CD4-positive, CD25-positive, alpha-beta regulatory T cell (primary cell): Measurements from ENCODE around the gene DIAPH3. TPM values are rescaled to one million over a fixed set of nuclear protein-coding genes. Genes with fewer than 3 reads are reported as not detected.
A peak's percentile ranks its signal among the peaks of the same experiment; 100 is the strongest.

ENCODE experiments used
- ATAC-seq, 2 donors: fragments of 150-1000 bp; cut with Tn5 transposase; one replicate each; pipeline ENCODE4 v1.10.0; 2021; ENCODE audit warnings: low read depth in 2 of 2, moderate number of reproducible peaks in 2 of 2, moderate library complexity in 1 of 2
- DNase-seq, 3 donors: peaks; one replicate each; pipeline versions ENCODE4 v3.0.0 to v3.0.0-alpha.2; 2012 to 2022; ENCODE audit warnings: mixed read lengths in 1 of 3
- H3K27ac ChIP-seq: one replicate; pipeline ENCODE4 v1.7.0; 2013; ENCODE audit warnings: mild to moderate bottlenecking, low read length; ENCODE audit not compliant: insufficient read depth, poor library complexity, severe bottlenecking
- H3K27me3 ChIP-seq: one replicate; pipeline ENCODE4 v1.7.0; 2013; ENCODE audit warnings: low read length; ENCODE audit not compliant: control insufficient read depth, insufficient read depth
- H3K36me3 ChIP-seq: one replicate; pipeline ENCODE4 v1.7.0; 2013; ENCODE audit warnings: mild to moderate bottlenecking, low read length, moderate library complexity; ENCODE audit not compliant: control insufficient read depth, insufficient read depth
- H3K4me1 ChIP-seq: 2 replicates; pipeline ENCODE4 v1.7.0; 2013; ENCODE audit warnings: mild to moderate bottlenecking, low read length; ENCODE audit not compliant: insufficient read depth, control insufficient read depth, poor library complexity, severe bottlenecking
- H3K4me3 ChIP-seq: one replicate; pipeline ENCODE4 v1.7.0; 2013; ENCODE audit warnings: low read depth, mild to moderate bottlenecking, low read length, moderate library complexity
- H3K9me3 ChIP-seq, 2 experiments: 1 replicate in 1 of 2; 2 replicates in 1 of 2; pipeline ENCODE4 v1.7.0; 2013; ENCODE audit warnings: low read length in 2 of 2, mild to moderate bottlenecking in 1 of 2, moderate library complexity in 1 of 2; ENCODE audit not compliant: control insufficient read depth in 2 of 2
- H3K27ac Mint-ChIP-seq, 3 donors: one replicate each; pipeline ENCODE4 v1.8.0; 2020 to 2022; ENCODE audit warnings: mild to moderate bottlenecking in 3 of 3, mixed read lengths in 3 of 3, moderate library complexity in 2 of 3
- H3K27me3 Mint-ChIP-seq: one replicate; pipeline ENCODE4 v1.8.0; 2022; ENCODE audit warnings: mild to moderate bottlenecking, mixed read lengths
- H3K36me3 Mint-ChIP-seq: one replicate; pipeline ENCODE4 v1.8.0; 2020; ENCODE audit warnings: mixed read lengths
- H3K4me1 Mint-ChIP-seq, 4 donors: one replicate each; pipeline ENCODE4 v1.8.0; 2020 to 2022; ENCODE audit warnings: mixed read lengths in 4 of 4, mild to moderate bottlenecking in 1 of 4
- H3K4me3 Mint-ChIP-seq, 4 donors: one replicate each; pipeline ENCODE4 v1.8.0; 2020 to 2022; ENCODE audit warnings: mild to moderate bottlenecking in 4 of 4, mixed read lengths in 4 of 4, moderate library complexity in 3 of 4
- H3K9me3 Mint-ChIP-seq, 7 donors: one replicate each; pipeline ENCODE4 v1.8.0; 2020 to 2022; ENCODE audit warnings: mixed read lengths in 7 of 7, mild to moderate bottlenecking in 3 of 7, moderate library complexity in 2 of 7
- polyA plus RNA-seq, 4 donors: library from polyadenylated mRNA; unstranded; fragments of 300-500 nt; fragmentation: Illumina TruSeq; gene quantifications; one replicate each; pipeline ENCODE4 v1.2.3, GENCODE V29; 2021
- total RNA-seq: library from RNA; stranded (reverse); gene quantifications from one replicate; pipeline ENCODE4 v1.2.3, GENCODE V29; 2022

The DIAPH3 gene
- total and polyA plus RNA-seq, 5 donors from 2014 or later, result 0.09 to 0.57 (median 0.27) TPM

- Histone ChIP-seq H3K9me3 (no peaks in the 10 kb centered on the region), H3K27ac (no peak overlapping the region), H3K4me3 (no peak overlapping the region), H3K36me3 (no peaks in the 10 kb centered on the region), H3K27me3 (no peaks in the 10 kb centered on the region), H3K4me1 (no peaks in the 10 kb centered on the region)
- H3K4me3 Mint-ChIP-seq, result no peak overlapping the region
- H3K27ac Mint-ChIP-seq, result peak overlapping the region in 1 of 3 donors; percentile 43
- H3K4me1 Mint-ChIP-seq, result peaks cover 5 to 28% (median 17%) of the 10 kb centered on the region in 4 donors
- H3K27me3 Mint-ChIP-seq, result no peaks in the 10 kb centered on the region
- H3K9me3 Mint-ChIP-seq, result no peaks in the 10 kb centered on the region
- ATAC-seq (no peak), DNase-seq (peak in 2 of 3 donors; percentile 9 to 36)
- no peaks in the 10 kb centered on the region for H3K36me3 Mint-ChIP-seq
These were observed 257.2 kb downstream of the DIAPH3 start for GRCh38 chr13:59906413-59907049.

DNA sequence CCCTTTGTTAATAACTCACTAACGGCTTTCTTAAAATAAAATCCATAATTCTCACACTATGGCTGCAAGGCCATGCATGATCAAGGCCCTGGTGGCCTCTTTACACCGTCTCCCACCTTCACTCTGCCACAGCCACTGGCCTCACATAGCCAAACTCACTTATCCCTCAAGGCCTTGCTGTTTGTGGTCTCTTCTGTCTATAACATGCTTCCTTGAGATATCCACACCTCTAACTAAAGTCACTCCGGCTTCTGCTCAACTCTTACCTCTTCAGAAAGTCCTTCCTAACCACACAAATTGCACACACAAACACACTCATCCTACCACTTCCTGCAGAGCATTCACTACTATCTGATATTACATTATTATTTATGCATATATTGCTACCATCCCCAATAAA, 262.5 kb downstream of the DIAPH3 start:
- Histone ChIP-seq H3K4me3 (no peak overlapping the region), H3K36me3 (no peaks in the 10 kb centered on the region), H3K9me3 (no peaks in the 10 kb centered on the region), H3K27ac (no peak overlapping the region), H3K27me3 (no peaks in the 10 kb centered on the region), H3K4me1 (no peaks in the 10 kb centered on the region)
- no peak overlapping the region for H3K4me3 Mint-ChIP-seq
- H3K9me3 Mint-ChIP-seq, result no peaks in the 10 kb centered on the region
- peaks cover 5% of the 10 kb centered on the region for H3K27me3 Mint-ChIP-seq
- no peaks in the 10 kb centered on the region for H3K36me3 Mint-ChIP-seq
- ATAC-seq, result no peak
- peak overlapping the region in 2 of 3 donors; percentile 1 to 2 for H3K27ac Mint-ChIP-seq
- H3K4me1 Mint-ChIP-seq, result peaks cover 12 to 31% (median 24%) of the 10 kb centered on the region in 4 donors
- peak in 1 of 3 donors; percentile 13 for DNase-seq

GRCh38 chr13:59898066-59898465, 265.7 kb downstream of the DIAPH3 start:
- Mint-ChIP-seq H3K27me3 (peaks cover 5% of the 10 kb centered on the region), H3K9me3 (no peaks in the 10 kb centered on the region), H3K36me3 (no peaks in the 10 kb centered on the region), H3K4me1 (peaks cover 12 to 23% (median 18%) of the 10 kb centered on the region in 4 donors), H3K27ac (no peak overlapping the region), H3K4me3 (no peak overlapping the region)
- no peak overlapping the region for H3K27ac ChIP-seq
- DNase-seq (no peak), ATAC-seq (no peak)
- no peaks in the 10 kb centered on the region for H3K27me3 ChIP-seq
- H3K4me1 ChIP-seq, result no peaks in the 10 kb centered on the region
- H3K9me3 ChIP-seq, result no peaks in the 10 kb centered on the region
- H3K36me3 ChIP-seq, result no peaks in the 10 kb centered on the region
- no peak overlapping the region for H3K4me3 ChIP-seq

GRCh38 chr13:59893266-59893665, 270.5 kb downstream of the DIAPH3 start:
- Mint-ChIP-seq H3K36me3 (no peaks in the 10 kb centered on the region), H3K27me3 (peaks cover 5% of the 10 kb centered on the region), H3K9me3 (no peaks in the 10 kb centered on the region), H3K4me1 (peaks cover 0 to 5% (median 0%) of the 10 kb centered on the region in 4 donors), H3K4me3 (no peak overlapping the region), H3K27ac (no peak overlapping the region)
- H3K27ac ChIP-seq, result no peak overlapping the region
- no peaks in the 10 kb centered on the region for H3K9me3 ChIP-seq
- H3K4me3 ChIP-seq, result no peak overlapping the region
- H3K27me3 ChIP-seq, result no peaks in the 10 kb centered on the region
- ATAC-seq (no peak), DNase-seq (no peak)
- H3K4me1 ChIP-seq, result no peaks in the 10 kb centered on the region
- H3K36me3 ChIP-seq, result no peaks in the 10 kb centered on the region

DNA sequence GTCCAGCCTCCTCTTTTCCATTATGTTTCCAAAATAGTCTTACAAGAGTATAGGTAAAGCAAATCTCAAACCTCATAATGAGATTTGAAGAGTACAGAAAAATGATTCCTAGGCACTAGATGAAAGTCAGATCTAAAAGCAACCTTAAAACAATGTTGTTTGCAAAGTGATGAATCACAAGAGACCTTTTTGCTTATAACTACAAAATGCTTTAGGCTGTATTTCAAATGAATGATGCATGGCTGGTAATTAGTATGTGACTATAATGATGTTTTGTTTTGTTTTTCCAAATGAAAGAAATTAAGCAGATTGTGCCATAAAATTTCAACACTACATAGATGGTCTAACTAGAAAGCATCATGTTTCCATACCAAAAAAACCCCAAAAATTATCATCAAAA, 272.7 kb downstream of the DIAPH3 start:
- H3K4me1 Mint-ChIP-seq, result no peaks in the 10 kb centered on the region
- H3K4me3 Mint-ChIP-seq, result no peak overlapping the region
- H3K36me3 Mint-ChIP-seq, result no peaks in the 10 kb centered on the region
- H3K27me3 Mint-ChIP-seq, result no peaks in the 10 kb centered on the region
- no peak for ATAC-seq
- Histone ChIP-seq H3K27me3 (no peaks in the 10 kb centered on the region), H3K36me3 (no peaks in the 10 kb centered on the region), H3K27ac (no peak overlapping the region), H3K4me1 (no peaks in the 10 kb centered on the region), H3K9me3 (no peaks in the 10 kb centered on the region), H3K4me3 (no peak overlapping the region)
- no peak for DNase-seq
- no peaks in the 10 kb centered on the region for H3K9me3 Mint-ChIP-seq
- H3K27ac Mint-ChIP-seq, result no peak overlapping the region

- H3K27ac ChIP-seq, result no peak overlapping the region
- H3K27ac Mint-ChIP-seq, result no peak overlapping the region
These were observed 273.7 kb downstream of the DIAPH3 start for GRCh38 chr13:59890054-59890453.

GRCh38 chr13:59888408-59888807, 275.3 kb downstream of the DIAPH3 start:
- H3K27ac Mint-ChIP-seq, result no peak overlapping the region
- DNase-seq (no peak), ATAC-seq (no peak)
- no peak overlapping the region for H3K4me3 ChIP-seq
- no peaks in the 10 kb centered on the region for H3K36me3 Mint-ChIP-seq
- H3K27me3 Mint-ChIP-seq, result no peaks in the 10 kb centered on the region
- H3K4me1 ChIP-seq, result no peaks in the 10 kb centered on the region
- H3K9me3 Mint-ChIP-seq, result no peaks in the 10 kb centered on the region
- H3K9me3 ChIP-seq, result no peaks in the 10 kb centered on the region
- no peak overlapping the region for H3K27ac ChIP-seq
- H3K36me3 ChIP-seq, result no peaks in the 10 kb centered on the region
- H3K27me3 ChIP-seq, result no peaks in the 10 kb centered on the region
- peaks cover 0 to 2% (median 0%) of the 10 kb centered on the region in 4 donors for H3K4me1 Mint-ChIP-seq
- no peak overlapping the region for H3K4me3 Mint-ChIP-seq

More at GRCh38 chr13:59890054-59890453, 273.7 kb downstream of the DIAPH3 start:
- H3K4me1 Mint-ChIP-seq, result no peaks in the 10 kb centered on the region
- no peaks in the 10 kb centered on the region for H3K9me3 Mint-ChIP-seq
- no peaks in the 10 kb centered on the region for H3K36me3 ChIP-seq
- no peaks in the 10 kb centered on the region for H3K36me3 Mint-ChIP-seq
- H3K27me3 Mint-ChIP-seq, result no peaks in the 10 kb centered on the region
- DNase-seq, result no peak
- H3K9me3 ChIP-seq, result no peaks in the 10 kb centered on the region
- ATAC-seq, result no peak
- no peaks in the 10 kb centered on the region for H3K27me3 ChIP-seq
- no peaks in the 10 kb centered on the region for H3K4me1 ChIP-seq
- H3K4me3 ChIP-seq, result no peak overlapping the region
- no peak overlapping the region for H3K4me3 Mint-ChIP-seq

- no peaks in the 10 kb centered on the region for H3K9me3 ChIP-seq
- H3K4me1 ChIP-seq, result no peaks in the 10 kb centered on the region
- ATAC-seq, result no peak
- H3K4me3 ChIP-seq, result no peak overlapping the region
- no peak overlapping the region for H3K27ac Mint-ChIP-seq
- H3K4me3 Mint-ChIP-seq, result no peak overlapping the region
- no peaks in the 10 kb centered on the region for H3K9me3 Mint-ChIP-seq
- no peaks in the 10 kb centered on the region for H3K27me3 ChIP-seq
- H3K4me1 Mint-ChIP-seq, result peaks cover 0 to 2% (median 0%) of the 10 kb centered on the region in 4 donors
- no peaks in the 10 kb centered on the region for H3K36me3 Mint-ChIP-seq
- no peaks in the 10 kb centered on the region for H3K27me3 Mint-ChIP-seq
- DNase-seq, result no peak
- no peaks in the 10 kb centered on the region for H3K36me3 ChIP-seq
- no peak overlapping the region for H3K27ac ChIP-seq
These were observed 278.7 kb downstream of the DIAPH3 start for GRCh38 chr13:59885076-59885475.
